Lung (tissue), 12 donors: ENCODE measurements around the gene TACR2. TPM values are rescaled to one million over a fixed set of nuclear protein-coding genes. Genes with fewer than 3 reads are reported as not detected.

Experiments used
- ATAC-seq: fragments of 200-7000 bp; cut with Tn5 transposase; one replicate; pipeline ENCODE4 v1.9.1; 2020; ENCODE audit warnings: moderate number of reproducible peaks; ENCODE audit not compliant: insufficient read depth, low FRiP score
- DNase-seq, 3 donors: peaks; one replicate each; pipeline ENCODE4 v3.0.0-alpha.2; 2013 to 2017
- H3K27ac ChIP-seq, 2 donors: one replicate each; pipeline ENCODE4 v1.5.1; 2013; ENCODE audit warnings: mild to moderate bottlenecking in 2 of 2, moderate library complexity in 2 of 2, control low read depth in 1 of 2, inconsistent platforms in 1 of 2, low read depth in 1 of 2, low read length in 1 of 2
- H3K27me3 ChIP-seq, 3 donors: one replicate each; pipeline ENCODE4 v1.5.1; 2013; ENCODE audit warnings: low read length in 2 of 3; ENCODE audit not compliant: control insufficient read depth in 3 of 3, insufficient read depth in 3 of 3
- H3K36me3 ChIP-seq, 4 donors: one replicate each; pipeline ENCODE4 v1.5.1; 2013; ENCODE audit warnings: low read length in 4 of 4, mild to moderate bottlenecking in 1 of 4, moderate library complexity in 1 of 4; ENCODE audit not compliant: control insufficient read depth in 4 of 4, insufficient read depth in 4 of 4
- H3K4me1 ChIP-seq, 5 donors: one replicate each; pipeline ENCODE4 v1.5.1; 2013; ENCODE audit warnings: low read length in 5 of 5, mild to moderate bottlenecking in 2 of 5, moderate library complexity in 1 of 5; ENCODE audit not compliant: control insufficient read depth in 5 of 5, insufficient read depth in 5 of 5
- H3K4me3 ChIP-seq: one replicate; pipeline ENCODE4 v1.5.1; 2013; ENCODE audit warnings: mild to moderate bottlenecking, control low read depth, moderate library complexity
- H3K9ac ChIP-seq, 2 donors: one replicate each; pipeline ENCODE4 v1.5.1; 2013; ENCODE audit warnings: low read length in 2 of 2, control low read depth in 1 of 2; ENCODE audit not compliant: insufficient read depth in 1 of 2
- H3K9me3 ChIP-seq, 4 donors: one replicate each; pipeline ENCODE4 v1.5.1; 2013; ENCODE audit warnings: low read length in 3 of 4, mild to moderate bottlenecking in 1 of 4, moderate library complexity in 1 of 4; ENCODE audit not compliant: control insufficient read depth in 4 of 4, insufficient read depth in 3 of 4
- WGBS, 2 donors: extraction: QIAGEN DNeasy Blood & Tissue Kit; methylation state at CpG; one replicate each; pipeline ENCODE4 v1.1.7; 2013; 5-methylcytosine and 5-hydroxymethylcytosine counted together
- polyA plus RNA-seq, 2 donors: library from polyadenylated mRNA; stranded (reverse); fragments of 200-250 nt; gene quantifications; one replicate each; pipeline ENCODE4 v1.2.1, GENCODE V29; 2013
- total RNA-seq, 2 donors: library from RNA; depleted of rRNA in 1 of 2; stranded (reverse); fragments of >200 nt in 1 of 2; gene quantifications; one replicate each; pipeline ENCODE4 v1.2.1, GENCODE V29; 2014 to 2021
- TF ChIP-seq, protein P1 (sequence below): IDR thresholded peaks from 2 replicates; pipeline ENCODE4 v1.5.1; 2012; ENCODE audit warnings: mild to moderate bottlenecking; ENCODE audit errors: control extremely low read depth, extremely low read depth
- donor health status: control.
- donor health status: control.
- donor health status: Bipolar disorder and iron deficiency.
- donor health status: healthy.
- donor health status: DM: yes; HTN: yes; CAD: no.

Gene TACR2
- total and polyA plus RNA-seq, 4 donors: 0.28 to 0.83 (median 0.50) TPM

- WGBS, 2 donors: 89 to 94% methylated on average over 26 of the region's 26 CpGs
- TF ChIP-seq, protein P1, sequence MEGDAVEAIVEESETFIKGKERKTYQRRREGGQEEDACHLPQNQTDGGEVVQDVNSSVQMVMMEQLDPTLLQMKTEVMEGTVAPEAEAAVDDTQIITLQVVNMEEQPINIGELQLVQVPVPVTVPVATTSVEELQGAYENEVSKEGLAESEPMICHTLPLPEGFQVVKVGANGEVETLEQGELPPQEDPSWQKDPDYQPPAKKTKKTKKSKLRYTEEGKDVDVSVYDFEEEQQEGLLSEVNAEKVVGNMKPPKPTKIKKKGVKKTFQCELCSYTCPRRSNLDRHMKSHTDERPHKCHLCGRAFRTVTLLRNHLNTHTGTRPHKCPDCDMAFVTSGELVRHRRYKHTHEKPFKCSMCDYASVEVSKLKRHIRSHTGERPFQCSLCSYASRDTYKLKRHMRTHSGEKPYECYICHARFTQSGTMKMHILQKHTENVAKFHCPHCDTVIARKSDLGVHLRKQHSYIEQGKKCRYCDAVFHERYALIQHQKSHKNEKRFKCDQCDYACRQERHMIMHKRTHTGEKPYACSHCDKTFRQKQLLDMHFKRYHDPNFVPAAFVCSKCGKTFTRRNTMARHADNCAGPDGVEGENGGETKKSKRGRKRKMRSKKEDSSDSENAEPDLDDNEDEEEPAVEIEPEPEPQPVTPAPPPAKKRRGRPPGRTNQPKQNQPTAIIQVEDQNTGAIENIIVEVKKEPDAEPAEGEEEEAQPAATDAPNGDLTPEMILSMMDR: no peak
- H3K27ac ChIP-seq: no peak overlapping the region
- H3K27me3 ChIP-seq: no peaks in the 10 kb centered on the region
- no peak overlapping the region for H3K9ac ChIP-seq
- H3K9me3 ChIP-seq: peaks cover 0 to 2% (median 0%) of the 10 kb centered on the region in 4 donors
- peaks cover 0 to 9% (median 4%) of the 10 kb centered on the region in 5 donors for H3K4me1 ChIP-seq
- H3K4me3 ChIP-seq: no peak overlapping the region
- H3K36me3 ChIP-seq: peaks cover 23 to 55% (median 38%) of the 10 kb centered on the region in 4 donors
- ATAC-seq (peak; percentile 20), DNase-seq (no peak)
Measured at GRCh38 chr10:69382382-69383117, 34.2 kb downstream of the TACR2 start.

- ATAC-seq: no peak
- no peak for DNase-seq
Measured at GRCh38 chr10:69379800-69380199, 36.9 kb downstream of the TACR2 start.

GRCh38 chr10:69377933-69378332, 38.8 kb downstream of the TACR2 start:
- TF ChIP-seq, protein P1: no peak
- Histone ChIP-seq H3K27me3 (no peaks in the 10 kb centered on the region), H3K4me1 (peaks cover 3 to 36% (median 18%) of the 10 kb centered on the region in 5 donors), H3K4me3 (no peak overlapping the region), H3K9me3 (peaks cover 0 to 2% (median 0%) of the 10 kb centered on the region in 4 donors), H3K27ac (peak overlapping the region in 1 of 2 donors; percentile 66), H3K36me3 (peaks cover 7 to 51% (median 15%) of the 10 kb centered on the region in 4 donors), H3K9ac (peak overlapping the region in 1 of 2 donors; percentile 50)
- DNase-seq (peak; percentile 85 to 95 (median 95)), ATAC-seq (no peak)
- 48 to 69% methylated on average over 3 of the region's 3 CpGs for WGBS, 2 donors

More at GRCh38 chr10:69379800-69380199, 36.9 kb downstream of the TACR2 start:
- 97 to 98% methylated on average over 16 of the region's 16 CpGs for WGBS, 2 donors
- TF ChIP-seq, protein P1: no peak
- Histone ChIP-seq H3K4me1 (peaks cover 3 to 36% (median 15%) of the 10 kb centered on the region in 5 donors), H3K36me3 (peaks cover 19 to 54% (median 28%) of the 10 kb centered on the region in 4 donors), H3K27me3 (no peaks in the 10 kb centered on the region), H3K9ac (no peak overlapping the region), H3K9me3 (peaks cover 0 to 2% (median 0%) of the 10 kb centered on the region in 4 donors), H3K4me3 (no peak overlapping the region), H3K27ac (no peak overlapping the region)
